ENCODE data around the gene HABP2. TPM values are rescaled to one million over a fixed set of nuclear protein-coding genes. Genes with fewer than 3 reads are reported as not detected.

The HABP2 gene
- total and polyA plus RNA-seq, 2 of the 4 experiments (the other 2 are of a cell fraction), result not detected

DNA sequence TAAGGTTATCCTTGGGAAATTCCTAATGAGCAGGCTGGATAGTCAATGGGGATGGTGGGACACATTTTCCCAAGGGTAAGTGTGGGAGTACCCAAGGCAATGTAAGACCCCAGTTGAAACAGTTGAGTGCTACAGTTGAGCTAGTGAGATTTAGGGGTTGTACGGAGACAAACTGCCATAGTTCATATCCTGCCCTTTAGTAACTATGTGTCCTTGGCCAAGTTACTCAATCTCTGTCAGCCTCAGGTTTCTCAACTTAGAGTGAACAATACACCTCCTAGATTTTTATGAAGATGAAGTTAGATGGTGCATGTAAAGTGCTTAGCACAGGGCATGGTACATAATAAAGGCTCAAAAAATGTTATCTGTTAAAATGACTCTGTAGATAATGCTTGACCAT is 20.5 kb downstream of the HABP2 start:
- H4K8ac ChIP-seq (ENCODE audit: low read depth in 2 of 2, low read length in 2 of 2), result no peak overlapping the region
- no peak overlapping the region for H3K23ac ChIP-seq (ENCODE audit: low read depth, low read length)
- H2AK9ac ChIP-seq (replicated peaks; ENCODE audit: low read depth, low read length, poor library complexity), result no peak overlapping the region
- H3K18ac ChIP-seq (ENCODE audit: low read depth, low read length), result no peak overlapping the region
- H3K4ac ChIP-seq (ENCODE audit: low read depth, low read length), result no peak overlapping the region
- no peak overlapping the region for H3K4me3 ChIP-seq (ENCODE audit: insufficient read depth, low read depth, low read length)
- DNase-seq (no peak), ATAC-seq (ENCODE audit: low read depth) (no peak)
- H3K9me1 ChIP-seq (ENCODE audit: insufficient read depth, low read length), result no peaks in the 10 kb centered on the region
- intact Hi-C loops (cut with micrococcal nuclease) (no loop called here), dilution Hi-C loops (cut with HindIII; ENCODE audit: low sequenced_read_pairs, unreplicated experiment) (no loop called here), in situ Hi-C loops (cut with MboI; ENCODE audit: low sequenced_read_pairs) (no loop called here)
- H3K36me3 ChIP-seq (ENCODE audit: control insufficient read depth, insufficient read depth, low read length), result no peaks in the 10 kb centered on the region
- H2AK5ac ChIP-seq (ENCODE audit: low read depth, low read length), result no peak overlapping the region
- no peak overlapping the region for H2BK120ac ChIP-seq (ENCODE audit: low read depth, low read length)
- no peak overlapping the region for H2BK15ac ChIP-seq (ENCODE audit: low read depth, low read length)
- no TSS peak for BruUV-seq (replicated peaks)
- ChIA-PET POLR2A (ENCODE audit: unreplicated experiment) (no interaction called here), CTCF (no interaction called here)
- H3K14ac ChIP-seq (replicated peaks; ENCODE audit: low read depth, low read length), result no peak overlapping the region
- H3K4me2 ChIP-seq (ENCODE audit: low read depth, low read length), result no peak overlapping the region
- no peak overlapping the region for H3K56ac ChIP-seq (ENCODE audit: extremely low read depth, insufficient read depth, low read length)
- no peak overlapping the region for H4K5ac ChIP-seq (ENCODE audit: low read depth, low read length)
- TF ChIP-seq BHLHE40 (IDR thresholded peaks at IDR 0.05; ENCODE audit: low read depth, low read length), result no peak
- WGBS, 2 experiments (ENCODE audit: extremely low coverage in 2 of 2, insufficient read length in 1 of 2), result no CpG with 5 or more reads among the region's 1 CpG
- no peak overlapping the region for H2BK5ac ChIP-seq (ENCODE audit: low read depth, low read length, poor library complexity, severe bottlenecking)
- H3K27ac ChIP-seq (ENCODE audit: insufficient read depth, low read length), result no peak overlapping the region
- no peaks in the 10 kb centered on the region for H3K79me1 ChIP-seq (ENCODE audit: low read depth in 1 of 2, low read length in 2 of 2)
- H4K91ac ChIP-seq (ENCODE audit: insufficient read depth, low read depth, low read length), result no peak overlapping the region
- no peak overlapping the region for H2AFZ ChIP-seq (replicated peaks; ENCODE audit: low read length, poor library complexity)
- H3K9me3 ChIP-seq (ENCODE audit: control insufficient read depth, insufficient read depth, low read length), result 0 out of 2 replicates have a peak, but pooled peaks cover 1% of the 10 kb centered on the region
- no peaks in the 10 kb centered on the region for H3K4me1 ChIP-seq (ENCODE audit: control insufficient read depth, insufficient read depth, low read length)
- H4K20me1 ChIP-seq (ENCODE audit: insufficient read depth, low read length), result no peaks in the 10 kb centered on the region
- H3K9ac ChIP-seq (ENCODE audit: low read depth, low read length), result no peak overlapping the region
- no peak overlapping the region for H2BK20ac ChIP-seq (ENCODE audit: low read depth, low read length)
- H3K27me3 ChIP-seq (ENCODE audit: control insufficient read depth, insufficient read depth, low read length), result no peaks in the 10 kb centered on the region

Data from IMR-90 (cell line).